B cell (primary cell): ENCODE measurements around the gene TCF12.

ENCODE experiments used
- EZH2 ChIP-seq: IDR thresholded peaks from 2 replicates; pipeline ENCODE4 v1.6.1; 2012; ENCODE audit warnings: borderline replicate concordance, low read depth, mild to moderate bottlenecking, moderate library complexity, low read length; ENCODE audit not compliant: insufficient read depth, poor library complexity, severe bottlenecking
- TF ChIP-seq, protein P1 (sequence below): fragments of 200-600 bp; IDR thresholded peaks from one replicate; pipeline ENCODE4 v1.8.0; 2022; ENCODE audit warnings: antibody characterized with exemption, mild to moderate bottlenecking

DNA sequence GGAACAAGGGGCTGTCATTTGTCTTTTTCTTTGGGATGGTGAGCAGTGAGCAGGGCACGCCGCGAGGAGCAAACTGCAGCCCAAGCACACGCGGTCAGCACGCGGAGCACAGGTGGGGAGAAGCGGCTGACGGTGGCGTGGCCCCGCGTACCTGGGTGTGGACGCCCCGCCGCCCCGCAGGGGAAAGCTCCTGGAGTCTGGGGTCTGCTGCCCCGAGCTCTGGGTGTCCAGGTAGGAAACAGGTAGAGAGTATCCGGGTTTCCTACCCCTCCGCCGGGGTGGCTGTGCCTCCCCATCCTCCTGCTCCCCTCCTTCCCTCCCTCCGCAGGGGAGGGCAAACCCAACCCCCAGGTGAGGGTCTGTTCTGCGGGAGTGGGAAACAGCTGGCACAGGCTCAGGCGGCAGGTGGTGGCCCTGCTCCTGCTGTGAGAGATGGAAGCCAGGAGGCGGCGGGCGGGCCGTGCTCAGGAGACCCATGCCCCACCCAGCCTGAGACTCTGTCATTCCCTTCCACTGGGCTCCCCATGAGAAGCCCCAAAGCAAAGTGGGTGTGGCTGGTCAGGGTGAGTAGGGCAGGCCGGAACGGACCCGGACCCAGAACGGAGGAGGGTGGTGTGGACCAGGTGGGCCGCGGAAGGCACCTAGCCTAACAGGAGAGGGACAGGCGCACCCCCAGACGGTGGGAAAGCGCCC lies 400.9 kb downstream of the TCF12 start:
- no peak for TF ChIP-seq EZH2
- TF ChIP-seq, protein P1, sequence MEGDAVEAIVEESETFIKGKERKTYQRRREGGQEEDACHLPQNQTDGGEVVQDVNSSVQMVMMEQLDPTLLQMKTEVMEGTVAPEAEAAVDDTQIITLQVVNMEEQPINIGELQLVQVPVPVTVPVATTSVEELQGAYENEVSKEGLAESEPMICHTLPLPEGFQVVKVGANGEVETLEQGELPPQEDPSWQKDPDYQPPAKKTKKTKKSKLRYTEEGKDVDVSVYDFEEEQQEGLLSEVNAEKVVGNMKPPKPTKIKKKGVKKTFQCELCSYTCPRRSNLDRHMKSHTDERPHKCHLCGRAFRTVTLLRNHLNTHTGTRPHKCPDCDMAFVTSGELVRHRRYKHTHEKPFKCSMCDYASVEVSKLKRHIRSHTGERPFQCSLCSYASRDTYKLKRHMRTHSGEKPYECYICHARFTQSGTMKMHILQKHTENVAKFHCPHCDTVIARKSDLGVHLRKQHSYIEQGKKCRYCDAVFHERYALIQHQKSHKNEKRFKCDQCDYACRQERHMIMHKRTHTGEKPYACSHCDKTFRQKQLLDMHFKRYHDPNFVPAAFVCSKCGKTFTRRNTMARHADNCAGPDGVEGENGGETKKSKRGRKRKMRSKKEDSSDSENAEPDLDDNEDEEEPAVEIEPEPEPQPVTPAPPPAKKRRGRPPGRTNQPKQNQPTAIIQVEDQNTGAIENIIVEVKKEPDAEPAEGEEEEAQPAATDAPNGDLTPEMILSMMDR, result no peak
